Skeletal muscle satellite cell (primary cell): ENCODE results near the gene SOX4. TPM values are rescaled to one million over a fixed set of nuclear protein-coding genes. Genes with fewer than 3 reads are reported as not detected.
"Not testable (repeated sequence)": the region's sequence is repeated elsewhere in the genome, so short reads cannot be mapped to it uniquely, and the experiment has no call there.

Source experiments
- H3K27me3 ChIP-seq: 2 replicates; pipeline ENCODE4 v1.7.0; 2013; ENCODE audit warnings: low read length; ENCODE audit not compliant: control insufficient read depth, insufficient read depth
- H3K36me3 ChIP-seq: 2 replicates; pipeline ENCODE4 v1.7.0; 2013; ENCODE audit warnings: mild to moderate bottlenecking, control low read depth, low read length; ENCODE audit not compliant: insufficient read depth
- H3K4me1 ChIP-seq: 2 replicates; pipeline ENCODE4 v1.7.0; 2013; ENCODE audit warnings: low read length; ENCODE audit not compliant: control insufficient read depth, insufficient read depth
- H3K4me2 ChIP-seq: 2 replicates; pipeline ENCODE4 v1.7.0; 2013; ENCODE audit warnings: mild to moderate bottlenecking, low read length
- H3K4me3 ChIP-seq: 2 replicates; pipeline ENCODE4 v1.7.0; 2013; ENCODE audit warnings: low read length
- H3K9ac ChIP-seq: 2 replicates; pipeline ENCODE4 v1.7.0; 2013; ENCODE audit warnings: mild to moderate bottlenecking, low read depth, low read length, moderate library complexity
- H3K9me3 ChIP-seq: replicated peaks from 2 replicates; pipeline ENCODE4 v1.7.0; 2013; ENCODE audit warnings: mild to moderate bottlenecking, control low read depth, low read length
- total RNA-seq: library from RNA; depleted of rRNA; stranded (reverse); fragments of >200 nt; gene quantifications from 2 replicates; pipeline ENCODE4 v1.2.3, GENCODE V29; 2012; rRNA removed

The SOX4 gene
- total RNA-seq = 5.9 and 6.8 TPM in 2 replicates

DNA sequence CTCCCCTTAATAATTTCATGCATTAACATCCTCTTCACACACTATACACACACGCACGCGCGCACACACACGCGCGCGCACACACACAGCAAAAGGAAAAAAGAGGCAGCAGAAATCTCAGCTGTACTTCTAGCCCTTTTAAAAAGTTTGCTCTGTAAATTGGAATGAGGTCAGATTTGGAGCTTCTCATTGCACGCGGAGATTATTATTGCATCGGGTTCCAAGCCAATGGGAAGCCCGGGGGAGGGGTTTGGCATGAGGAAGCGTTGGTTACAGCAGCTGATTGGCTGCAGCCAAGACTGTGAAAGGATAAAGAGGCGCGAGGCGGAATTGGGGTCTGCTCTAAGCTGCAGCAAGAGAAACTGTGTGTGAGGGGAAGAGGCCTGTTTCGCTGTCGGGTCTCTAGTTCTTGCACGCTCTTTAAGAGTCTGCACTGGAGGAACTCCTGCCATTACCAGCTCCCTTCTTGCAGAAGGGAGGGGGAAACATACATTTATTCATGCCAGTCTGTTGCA is at the start of gene SOX4:
Gene SOX4 (plus strand): TSS at position 340 of the 515 bp plus-strand sequence. CDS start 784 bp downstream, outside the sequence.
- Histone ChIP-seq H3K4me1 (peaks cover 13% of the 10 kb centered on the region), H3K36me3 (no peaks in the 10 kb centered on the region), H3K27me3 (no peaks in the 10 kb centered on the region)

GRCh38 chr6:21552286-21552685 is 41.3 kb upstream of the SOX4 start:
- H3K4me3 ChIP-seq, H3K9me3 ChIP-seq, H3K9ac ChIP-seq, H3K4me1 ChIP-seq, H3K27me3 ChIP-seq, H3K36me3 ChIP-seq, H3K4me2 ChIP-seq: not testable (repeated sequence)

More for the DNA sequence above, at the start of gene SOX4:
- H3K9me3 ChIP-seq = no peaks in the 10 kb centered on the region
- peak within 1 kb of the TSS; percentile 87 for H3K9ac ChIP-seq
- peak within 1 kb of the TSS; percentile 95 for H3K4me3 ChIP-seq
- peak within 1 kb of the TSS; percentile 91 for H3K4me2 ChIP-seq

GRCh38 chr6:21554286-21554685 is 39.3 kb upstream of the SOX4 start:
- H3K4me1 ChIP-seq = peaks cover 5% of the 10 kb centered on the region
- H3K36me3 ChIP-seq = no peaks in the 10 kb centered on the region
- no peak overlapping the region for H3K9ac ChIP-seq
- H3K4me3 ChIP-seq = no peak overlapping the region
- H3K27me3 ChIP-seq = no peaks in the 10 kb centered on the region
- H3K4me2 ChIP-seq = no peak overlapping the region
- H3K9me3 ChIP-seq = no peaks in the 10 kb centered on the region

- Histone ChIP-seq H3K36me3 (no peaks in the 10 kb centered on the region), H3K4me2 (no peak overlapping the region), H3K4me3 (no peak overlapping the region), H3K9ac (no peak overlapping the region), H3K9me3 (no peaks in the 10 kb centered on the region), H3K27me3 (no peaks in the 10 kb centered on the region), H3K4me1 (peaks cover 5% of the 10 kb centered on the region)
Measured at GRCh38 chr6:21555197-21555596, 38.4 kb upstream of the SOX4 start.

DNA sequence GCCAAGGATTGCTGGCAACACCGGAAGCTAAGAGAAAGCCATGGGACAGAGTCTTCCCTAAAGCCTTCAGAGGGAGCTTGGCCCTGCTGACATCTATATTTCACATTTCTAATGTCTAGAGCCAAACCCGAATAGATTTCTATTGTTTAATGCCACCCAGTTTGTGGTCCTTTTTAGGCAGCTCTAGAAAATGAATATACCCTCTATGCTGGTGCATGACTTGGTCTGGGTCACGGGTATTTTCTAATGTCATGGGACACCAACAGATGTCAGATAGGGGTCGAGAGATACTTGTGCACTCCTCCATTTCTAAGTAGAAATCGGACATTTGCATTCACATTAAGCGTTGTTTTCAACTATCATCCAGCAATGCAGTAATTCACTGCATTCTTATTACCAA is 37.0 kb upstream of the SOX4 start:
- H3K4me3 ChIP-seq = no peak overlapping the region
- H3K27me3 ChIP-seq = no peaks in the 10 kb centered on the region
- peaks cover 5% of the 10 kb centered on the region for H3K4me1 ChIP-seq
- no peaks in the 10 kb centered on the region for H3K9me3 ChIP-seq
- no peaks in the 10 kb centered on the region for H3K36me3 ChIP-seq
- no peak overlapping the region for H3K4me2 ChIP-seq
- H3K9ac ChIP-seq = no peak overlapping the region

GRCh38 chr6:21556968-21557721 is 36.4 kb upstream of the SOX4 start:
- Histone ChIP-seq H3K4me3 (no peak overlapping the region), H3K4me2 (no peak overlapping the region), H3K9me3 (no peaks in the 10 kb centered on the region)

GRCh38 chr6:21559238-21559637 is 34.3 kb upstream of the SOX4 start:
- H3K9me3 ChIP-seq = no peaks in the 10 kb centered on the region
- no peaks in the 10 kb centered on the region for H3K36me3 ChIP-seq
- H3K4me3 ChIP-seq = no peak overlapping the region
- H3K9ac ChIP-seq = no peak overlapping the region
- no peak overlapping the region for H3K4me2 ChIP-seq
- peaks cover 5% of the 10 kb centered on the region for H3K4me1 ChIP-seq
- no peaks in the 10 kb centered on the region for H3K27me3 ChIP-seq

More at GRCh38 chr6:21556968-21557721, 36.4 kb upstream of the SOX4 start:
- Histone ChIP-seq H3K27me3 (no peaks in the 10 kb centered on the region), H3K9ac (no peak overlapping the region), H3K36me3 (no peaks in the 10 kb centered on the region), H3K4me1 (peaks cover 5% of the 10 kb centered on the region)

DNA sequence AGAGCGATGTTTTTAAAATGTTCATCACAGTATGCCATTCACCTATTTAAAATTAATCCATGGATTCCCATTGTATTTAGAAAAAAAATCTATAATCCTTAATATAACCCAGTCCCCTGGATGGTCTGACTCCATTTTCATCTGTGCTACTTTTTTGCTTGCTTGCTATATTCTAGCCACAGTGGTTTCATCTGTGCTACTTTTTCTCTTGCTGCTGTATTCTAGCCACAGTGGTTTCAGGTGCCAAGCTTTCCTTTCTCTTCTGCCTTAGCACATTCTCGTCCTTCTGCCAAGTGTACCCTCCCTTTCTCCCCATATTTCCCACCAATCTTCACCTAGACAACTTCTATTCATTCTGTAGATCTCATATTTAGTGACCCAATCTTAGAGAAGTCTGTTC is 33.3 kb upstream of the SOX4 start:
- no peak overlapping the region for H3K9ac ChIP-seq
- no peak overlapping the region for H3K4me2 ChIP-seq
- no peaks in the 10 kb centered on the region for H3K36me3 ChIP-seq
- peaks cover 5% of the 10 kb centered on the region for H3K4me1 ChIP-seq
- H3K27me3 ChIP-seq = no peaks in the 10 kb centered on the region
- no peak overlapping the region for H3K4me3 ChIP-seq
- no peaks in the 10 kb centered on the region for H3K9me3 ChIP-seq

GRCh38 chr6:21565431-21565830 is 28.1 kb upstream of the SOX4 start:
- H3K27me3 ChIP-seq = no peaks in the 10 kb centered on the region
- no peak overlapping the region for H3K9ac ChIP-seq
- no peaks in the 10 kb centered on the region for H3K36me3 ChIP-seq
- no peak overlapping the region for H3K4me3 ChIP-seq
- H3K9me3 ChIP-seq = no peaks in the 10 kb centered on the region
- H3K4me2 ChIP-seq = no peak overlapping the region
- no peaks in the 10 kb centered on the region for H3K4me1 ChIP-seq

DNA sequence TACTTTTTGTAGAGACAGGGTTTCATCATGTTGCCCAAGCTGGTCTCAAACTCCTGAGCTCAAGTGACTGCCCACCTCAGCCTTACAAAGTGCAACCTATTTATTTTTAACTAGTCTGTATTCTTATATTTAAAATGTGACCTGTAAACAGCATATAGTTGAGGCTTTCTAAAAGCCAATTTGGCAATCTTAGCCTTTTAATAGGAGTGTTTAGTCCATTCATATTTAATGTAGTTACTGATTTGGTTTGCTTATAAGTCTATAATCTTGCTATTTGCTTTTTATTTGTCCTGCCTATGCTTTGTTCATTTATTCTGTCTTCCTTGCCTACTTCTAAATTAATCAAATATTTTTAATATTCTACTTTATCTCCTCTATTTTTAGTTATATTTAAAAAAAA is 15.0 kb upstream of the SOX4 start:
- Histone ChIP-seq H3K36me3 (no peaks in the 10 kb centered on the region), H3K4me2 (no peak overlapping the region), H3K9me3 (no peaks in the 10 kb centered on the region), H3K27me3 (no peaks in the 10 kb centered on the region), H3K4me1 (no peaks in the 10 kb centered on the region), H3K4me3 (no peak overlapping the region), H3K9ac (no peak overlapping the region)

- H3K36me3 ChIP-seq = no peaks in the 10 kb centered on the region
Measured at GRCh38 chr6:21582651-21583050, 10.9 kb upstream of the SOX4 start.

GRCh38 chr6:21586300-21586699 is 7.3 kb upstream of the SOX4 start:
- Histone ChIP-seq H3K4me2 (peak overlapping the region; percentile 100), H3K9ac (no peak overlapping the region), H3K9me3 (no peaks in the 10 kb centered on the region), H3K36me3 (no peaks in the 10 kb centered on the region), H3K27me3 (no peaks in the 10 kb centered on the region), H3K4me1 (peaks cover 13% of the 10 kb centered on the region), H3K4me3 (no peak overlapping the region)

More at GRCh38 chr6:21582651-21583050, 10.9 kb upstream of the SOX4 start:
- no peaks in the 10 kb centered on the region for H3K9me3 ChIP-seq
- peaks cover 8% of the 10 kb centered on the region for H3K4me1 ChIP-seq
- H3K4me2 ChIP-seq = no peak overlapping the region
- no peaks in the 10 kb centered on the region for H3K27me3 ChIP-seq
- H3K9ac ChIP-seq = no peak overlapping the region
- H3K4me3 ChIP-seq = no peak overlapping the region
